ENCODE measurements around the gene TMOD3.

TMOD3 gene

DNA sequence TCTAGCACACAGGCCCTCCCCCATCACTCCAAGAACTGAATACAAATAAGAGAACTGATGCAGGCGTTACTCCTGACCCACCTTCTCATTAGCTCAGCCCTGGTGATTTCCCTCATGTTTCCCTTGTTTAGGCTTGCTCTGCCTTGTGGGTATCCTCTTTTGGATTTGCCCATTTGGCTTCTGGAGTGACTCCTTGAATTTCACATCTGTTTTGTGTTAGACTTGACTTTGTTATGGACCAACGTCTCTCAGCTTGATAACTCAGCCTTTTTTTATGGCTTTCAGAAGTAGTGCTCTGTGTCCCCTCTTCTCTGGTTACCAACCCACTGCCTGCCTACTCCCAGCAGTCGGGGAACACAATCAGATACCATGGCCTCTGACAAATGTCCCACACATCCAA, 11.3 kb upstream of the TMOD3 start:
- H3K4me3 ChIP-seq = no peak overlapping the region
- no peak overlapping the region for H3K27ac ChIP-seq

GRCh38 chr15:51825698-51826097, 3.8 kb upstream of the TMOD3 start:
- no peak overlapping the region for H3K27ac ChIP-seq
- no peak overlapping the region for H3K4me3 ChIP-seq

GRCh38 chr15:51828621-51829375, 655 bp upstream of the TMOD3 start:
- Histone ChIP-seq H3K4me3 (no peak overlapping the region), H3K27ac (peak overlapping the region in 4 of 21 experiments; percentile 94 to 99 (median 98))

DNA sequence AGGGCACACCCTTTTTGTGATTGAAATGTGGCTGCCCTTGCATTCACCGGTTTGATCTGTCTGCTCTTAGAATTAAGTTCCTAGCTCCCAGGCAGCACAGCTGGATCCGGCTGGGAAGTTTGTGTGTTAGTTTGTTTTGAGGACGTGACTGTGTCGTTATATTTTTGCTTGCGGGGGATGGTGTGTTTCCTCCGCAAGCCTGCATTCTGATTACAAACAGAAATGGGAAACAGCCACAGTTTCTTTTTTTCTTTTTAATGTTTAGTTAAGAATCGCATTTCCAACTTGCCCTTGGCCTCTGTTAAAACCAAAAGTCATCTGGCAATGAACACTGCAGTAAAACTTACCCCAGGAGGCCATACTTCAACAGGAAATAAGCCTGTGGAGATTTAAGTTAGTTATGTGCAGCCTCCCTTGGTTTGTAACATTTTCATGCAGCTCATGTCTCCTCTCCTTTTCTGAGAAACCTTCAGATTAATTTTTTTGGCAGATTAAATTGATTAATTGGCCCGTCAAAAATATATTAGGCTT, 888 bp downstream of the TMOD3 start:
- Histone ChIP-seq H3K4me3 (peak overlapping the region; percentile 62 to 100 (median 84)), H3K27ac (peak overlapping the region; percentile 90 to 99 (median 97))

GRCh38 chr15:51833772-51834171, 4.3 kb downstream of the TMOD3 start:
- Histone ChIP-seq H3K27ac (no peak overlapping the region), H3K4me3 (no peak overlapping the region)

DNA sequence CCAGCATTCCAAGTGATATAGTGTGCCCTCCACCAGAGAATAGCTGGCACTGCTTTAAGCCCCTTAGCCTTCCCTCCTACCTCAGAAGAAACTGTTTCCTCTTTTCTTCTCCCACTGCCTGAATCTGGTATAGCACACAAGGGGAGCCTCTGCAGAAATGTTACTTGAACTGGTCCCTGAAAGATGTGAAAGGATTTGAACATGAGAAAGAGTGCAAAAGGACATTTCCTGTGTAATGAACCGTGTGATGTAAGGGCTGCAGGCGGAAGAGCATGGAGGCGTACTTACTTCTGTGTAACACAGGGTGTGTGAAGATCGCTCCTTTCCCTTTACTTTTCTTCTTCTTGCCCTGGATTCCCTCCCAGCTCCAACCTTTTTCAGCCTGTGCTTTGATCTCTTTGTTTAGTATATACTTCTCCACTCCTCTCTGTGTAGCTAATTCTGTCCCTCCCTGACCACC, 8.4 kb downstream of the TMOD3 start:
- H3K27ac ChIP-seq = peak overlapping the region in 4 of 21 experiments; percentile 24 to 61 (median 39)
- H3K4me3 ChIP-seq = no peak overlapping the region

DNA sequence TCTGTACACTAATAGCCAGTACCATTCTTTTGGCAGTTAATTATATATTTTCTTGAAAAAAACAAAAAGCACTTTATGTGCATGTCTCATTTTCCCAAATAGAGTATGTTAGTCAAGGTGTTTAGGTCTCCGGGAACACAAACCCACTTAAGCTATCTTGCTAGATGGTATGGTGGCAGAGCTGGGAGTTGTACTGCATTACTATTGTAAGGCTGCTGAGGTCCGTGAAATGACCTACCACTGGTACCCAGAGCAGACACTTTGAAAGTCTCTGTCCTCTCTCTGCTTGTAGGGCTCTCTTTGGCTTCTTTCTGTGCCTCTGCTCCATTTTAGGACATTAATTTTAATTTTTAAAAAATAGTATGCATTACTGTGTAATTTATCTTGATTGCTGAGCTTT, 8.8 kb downstream of the TMOD3 start:
- peak overlapping the region in 4 of 21 experiments; percentile 24 to 61 (median 39) for H3K27ac ChIP-seq

DNA sequence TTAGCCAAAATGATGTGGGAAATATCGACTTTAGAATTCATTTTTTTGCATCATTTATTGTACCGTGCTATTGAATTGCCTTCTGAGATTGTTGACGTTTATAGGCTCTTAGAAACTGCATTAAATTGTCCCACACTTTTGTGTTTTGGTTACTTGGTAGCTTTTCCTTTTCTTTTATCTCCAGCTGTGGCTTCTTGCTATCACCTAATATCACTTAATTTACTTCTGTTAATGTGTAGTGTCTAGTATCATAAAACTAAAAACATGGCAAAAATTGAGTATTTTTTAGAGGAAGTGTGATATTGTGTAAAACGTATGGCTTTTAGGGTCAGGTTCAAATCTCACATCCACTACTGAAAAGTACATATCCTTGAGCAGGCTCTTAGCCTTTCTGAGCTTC, 11.2 kb downstream of the TMOD3 start:
- no peak overlapping the region for H3K4me3 ChIP-seq
- H3K27ac ChIP-seq = no peak overlapping the region

More for the DNA sequence above, 8.8 kb downstream of the TMOD3 start:
- no peak overlapping the region for H3K4me3 ChIP-seq

GRCh38 chr15:51841406-51842040, 12.1 kb downstream of the TMOD3 start:
- Histone ChIP-seq H3K27ac (peak overlapping the region in 7 of 21 experiments; percentile 7 to 58 (median 27)), H3K4me3 (no peak overlapping the region)

GRCh38 chr15:51842265-51842664, 12.8 kb downstream of the TMOD3 start:
- H3K27ac ChIP-seq = peak overlapping the region in 10 of 21 experiments; percentile 3 to 58 (median 25)
- no peak overlapping the region for H3K4me3 ChIP-seq

GRCh38 chr15:51842852-51843737, 13.6 kb downstream of the TMOD3 start:
- H3K27ac ChIP-seq = peak overlapping the region in 11 of 21 experiments; percentile 2 to 64 (median 30)

DNA sequence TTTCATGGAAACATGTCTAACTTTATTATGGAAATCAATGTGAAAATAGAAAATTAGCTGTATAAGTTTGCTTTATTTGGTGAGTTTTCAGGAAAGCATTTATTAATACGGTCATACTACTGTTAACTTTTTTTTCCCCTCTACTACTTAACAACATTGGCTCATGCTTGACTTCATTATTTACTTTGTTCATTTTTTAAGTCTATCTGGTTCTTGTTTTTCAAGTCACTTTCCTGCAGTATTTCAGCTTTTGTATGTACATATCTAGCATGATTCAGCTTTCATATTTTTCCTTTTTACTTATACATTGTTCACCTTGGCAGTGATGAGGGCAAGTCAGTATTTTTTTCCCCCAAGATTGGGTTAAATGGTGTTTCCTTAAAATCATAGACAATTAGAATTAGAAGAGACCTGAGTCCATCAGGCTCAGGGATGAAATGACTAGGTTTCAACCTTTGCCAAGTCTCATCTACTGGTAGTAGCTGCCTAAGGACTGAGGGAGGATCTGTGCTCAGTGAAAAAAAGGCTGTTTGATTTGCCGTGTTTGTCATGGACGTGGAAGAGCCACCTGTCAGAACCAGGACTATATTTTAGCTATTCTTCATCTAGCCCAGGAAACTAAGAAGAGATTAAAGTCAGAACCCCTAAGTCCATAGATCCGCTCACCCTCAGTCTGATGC, 15.4 kb downstream of the TMOD3 start:
- Histone ChIP-seq H3K4me3 (no peak overlapping the region), H3K27ac (peak overlapping the region in 11 of 21 experiments; percentile 7 to 74 (median 55))

More at GRCh38 chr15:51842852-51843737, 13.6 kb downstream of the TMOD3 start:
- H3K4me3 ChIP-seq = no peak overlapping the region

DNA sequence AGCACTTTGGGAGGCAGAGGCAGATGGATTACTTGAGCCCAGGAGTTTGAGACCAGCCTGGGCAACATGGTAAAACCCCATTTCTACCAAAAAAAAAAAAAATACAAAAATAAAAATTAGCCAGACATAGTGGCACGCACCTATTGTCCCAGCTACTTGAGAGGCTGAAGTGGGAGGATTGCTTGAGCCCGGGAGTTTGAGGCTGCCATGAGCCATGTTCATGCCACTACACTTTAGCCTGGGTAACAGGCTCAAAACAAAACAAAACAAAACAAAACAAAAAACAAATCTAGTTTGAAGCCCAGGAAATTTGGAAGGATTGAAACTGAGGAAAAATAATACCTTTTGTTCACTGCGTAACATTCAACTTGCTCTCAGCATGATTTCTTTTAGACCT, 16.6 kb downstream of the TMOD3 start:
- peak overlapping the region in 16 of 21 experiments; percentile 5 to 74 (median 48) for H3K27ac ChIP-seq
- H3K4me3 ChIP-seq = no peak overlapping the region

- H3K27ac ChIP-seq = peak overlapping the region in 16 of 21 experiments; percentile 5 to 74 (median 40)
- no peak overlapping the region for H3K4me3 ChIP-seq
These were observed 17.2 kb downstream of the TMOD3 start for GRCh38 chr15:51846463-51847230.

- Histone ChIP-seq H3K4me3 (no peak overlapping the region), H3K27ac (no peak overlapping the region)
These were observed 19.4 kb downstream of the TMOD3 start for GRCh38 chr15:51848811-51849210.

GRCh38 chr15:51849860-51850259, 20.4 kb downstream of the TMOD3 start:
- Histone ChIP-seq H3K27ac (peak overlapping the region in 3 of 21 experiments; percentile 7 to 41 (median 22)), H3K4me3 (no peak overlapping the region)

- Histone ChIP-seq H3K4me3 (no peak overlapping the region), H3K27ac (no peak overlapping the region)
These were observed 24.5 kb downstream of the TMOD3 start for GRCh38 chr15:51853998-51854397.

GRCh38 chr15:51855612-51856011, 26.2 kb downstream of the TMOD3 start:
- Histone ChIP-seq H3K27ac (peak overlapping the region in 3 of 21 experiments; percentile 2 to 62 (median 41)), H3K4me3 (no peak overlapping the region)

Measured in skin epidermis (tissue), 12 donors.